ENCODE results near the gene CRYAB.

DNA sequence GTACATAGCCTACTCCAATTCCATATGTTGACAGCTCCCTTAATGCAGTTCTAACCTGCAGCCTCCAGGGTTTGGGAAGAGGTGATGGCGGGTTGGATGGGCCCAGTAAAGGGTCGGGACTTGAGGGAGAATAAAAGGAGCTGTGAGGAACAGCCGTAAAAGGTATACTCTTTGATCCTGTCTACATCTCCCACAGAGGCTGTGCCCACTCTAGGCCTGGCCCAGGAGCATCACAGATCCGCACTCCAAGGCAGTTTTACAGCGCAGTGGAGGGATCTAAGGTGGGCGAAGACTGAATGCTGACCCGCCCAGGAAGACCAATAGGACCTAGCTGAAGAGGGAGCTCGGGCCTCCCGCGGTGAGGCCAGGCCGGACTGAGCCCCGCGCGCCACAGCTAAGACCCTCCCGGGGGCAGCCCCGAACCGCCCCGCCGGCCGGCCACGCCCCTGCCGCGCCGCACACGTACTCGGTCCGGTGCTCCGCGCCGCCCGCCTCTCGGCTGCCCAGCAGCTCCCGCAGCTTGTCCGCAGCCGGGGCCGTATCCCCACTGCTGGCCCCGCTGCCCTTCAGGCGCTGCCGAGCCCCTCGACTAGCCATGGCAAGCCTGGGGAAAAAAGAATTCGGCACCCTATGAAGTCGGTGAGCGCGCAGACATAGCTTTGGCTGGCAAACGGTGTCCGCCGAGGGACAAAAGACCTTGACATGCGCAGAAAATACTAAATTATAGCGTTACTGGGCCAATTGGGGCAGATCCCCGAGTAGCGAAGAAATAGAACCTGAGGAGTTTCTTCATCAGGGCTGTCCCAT is 40.5 kb downstream of the CRYAB start, which contains the start of gene ALG9:
- TF ChIP-seq, protein P1, sequence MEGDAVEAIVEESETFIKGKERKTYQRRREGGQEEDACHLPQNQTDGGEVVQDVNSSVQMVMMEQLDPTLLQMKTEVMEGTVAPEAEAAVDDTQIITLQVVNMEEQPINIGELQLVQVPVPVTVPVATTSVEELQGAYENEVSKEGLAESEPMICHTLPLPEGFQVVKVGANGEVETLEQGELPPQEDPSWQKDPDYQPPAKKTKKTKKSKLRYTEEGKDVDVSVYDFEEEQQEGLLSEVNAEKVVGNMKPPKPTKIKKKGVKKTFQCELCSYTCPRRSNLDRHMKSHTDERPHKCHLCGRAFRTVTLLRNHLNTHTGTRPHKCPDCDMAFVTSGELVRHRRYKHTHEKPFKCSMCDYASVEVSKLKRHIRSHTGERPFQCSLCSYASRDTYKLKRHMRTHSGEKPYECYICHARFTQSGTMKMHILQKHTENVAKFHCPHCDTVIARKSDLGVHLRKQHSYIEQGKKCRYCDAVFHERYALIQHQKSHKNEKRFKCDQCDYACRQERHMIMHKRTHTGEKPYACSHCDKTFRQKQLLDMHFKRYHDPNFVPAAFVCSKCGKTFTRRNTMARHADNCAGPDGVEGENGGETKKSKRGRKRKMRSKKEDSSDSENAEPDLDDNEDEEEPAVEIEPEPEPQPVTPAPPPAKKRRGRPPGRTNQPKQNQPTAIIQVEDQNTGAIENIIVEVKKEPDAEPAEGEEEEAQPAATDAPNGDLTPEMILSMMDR (conservative IDR thresholded peaks at IDR 0.05): peak; percentile 68
- no peak for TF ChIP-seq EZH2 (IDR thresholded peaks at IDR 0.05; ENCODE audit: low read depth)
